GM13976 (cell line): ENCODE results near the gene PGAM2.

ENCODE experiments used
- DNase-seq: peaks from one replicate; pipeline ENCODE4 v3.0.0; 2012; ENCODE audit warnings: low spot score
- in situ Hi-C: fragments of 300-500 bp; cut with MboI; formaldehyde crosslinking; loops from one replicate; pipeline ENCODE4 v1.12.0; 2022; ENCODE audit warnings: low sequenced_read_pairs, mixed read lengths, inconsistent platforms; ENCODE audit not compliant: unreplicated experiment
- TF ChIP-seq, protein P1 (sequence below): IDR thresholded peaks from 2 replicates; pipeline ENCODE4 v1.5.1; 2012; ENCODE audit warnings: borderline replicate concordance, mild to moderate bottlenecking; ENCODE audit not compliant: insufficient read depth; ENCODE audit errors: extremely low read depth, missing control alignments, control extremely low read depth

The PGAM2 gene

DNA sequence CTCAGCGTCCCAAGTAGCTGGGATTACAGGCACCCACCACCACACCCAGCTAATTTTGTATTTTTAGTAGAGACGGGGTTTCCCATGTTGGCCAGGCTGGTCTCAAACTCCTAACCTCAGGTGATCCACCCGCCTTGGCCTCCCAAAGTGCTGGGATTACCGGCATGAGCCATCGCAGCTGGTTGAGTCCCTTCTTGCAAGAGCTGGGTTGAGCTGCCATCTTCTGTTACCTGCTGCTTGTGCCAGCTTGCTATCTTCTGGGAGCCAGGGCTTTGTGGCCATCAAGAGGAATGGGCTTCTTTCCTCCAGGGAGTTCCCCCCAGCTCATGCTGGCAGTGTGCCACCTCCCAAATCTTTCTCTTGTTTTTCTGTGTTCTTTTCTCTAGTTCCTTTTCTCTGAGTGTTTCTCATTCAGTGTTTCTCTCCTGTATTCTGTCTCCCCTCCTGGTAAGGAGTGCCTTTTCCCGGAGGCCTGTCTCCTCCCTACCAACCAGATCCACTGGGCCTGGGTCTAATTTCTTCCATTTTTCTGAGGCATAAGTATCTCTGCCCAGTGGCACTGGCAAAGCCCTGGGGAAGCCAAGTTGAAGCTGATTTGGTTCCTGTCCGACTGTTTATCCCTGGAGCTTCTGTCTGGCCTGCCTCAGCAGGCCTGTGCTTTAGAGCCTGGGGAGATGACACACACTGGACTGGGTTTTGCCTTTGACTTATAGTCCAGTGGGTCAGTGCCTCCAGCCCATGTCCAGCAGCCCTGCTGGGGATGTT lies 17.2 kb downstream of the PGAM2 start:
- no peak for DNase-seq
- in situ Hi-C loops, result no loop called here
- TF ChIP-seq, protein P1, sequence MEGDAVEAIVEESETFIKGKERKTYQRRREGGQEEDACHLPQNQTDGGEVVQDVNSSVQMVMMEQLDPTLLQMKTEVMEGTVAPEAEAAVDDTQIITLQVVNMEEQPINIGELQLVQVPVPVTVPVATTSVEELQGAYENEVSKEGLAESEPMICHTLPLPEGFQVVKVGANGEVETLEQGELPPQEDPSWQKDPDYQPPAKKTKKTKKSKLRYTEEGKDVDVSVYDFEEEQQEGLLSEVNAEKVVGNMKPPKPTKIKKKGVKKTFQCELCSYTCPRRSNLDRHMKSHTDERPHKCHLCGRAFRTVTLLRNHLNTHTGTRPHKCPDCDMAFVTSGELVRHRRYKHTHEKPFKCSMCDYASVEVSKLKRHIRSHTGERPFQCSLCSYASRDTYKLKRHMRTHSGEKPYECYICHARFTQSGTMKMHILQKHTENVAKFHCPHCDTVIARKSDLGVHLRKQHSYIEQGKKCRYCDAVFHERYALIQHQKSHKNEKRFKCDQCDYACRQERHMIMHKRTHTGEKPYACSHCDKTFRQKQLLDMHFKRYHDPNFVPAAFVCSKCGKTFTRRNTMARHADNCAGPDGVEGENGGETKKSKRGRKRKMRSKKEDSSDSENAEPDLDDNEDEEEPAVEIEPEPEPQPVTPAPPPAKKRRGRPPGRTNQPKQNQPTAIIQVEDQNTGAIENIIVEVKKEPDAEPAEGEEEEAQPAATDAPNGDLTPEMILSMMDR, result no peak

DNA sequence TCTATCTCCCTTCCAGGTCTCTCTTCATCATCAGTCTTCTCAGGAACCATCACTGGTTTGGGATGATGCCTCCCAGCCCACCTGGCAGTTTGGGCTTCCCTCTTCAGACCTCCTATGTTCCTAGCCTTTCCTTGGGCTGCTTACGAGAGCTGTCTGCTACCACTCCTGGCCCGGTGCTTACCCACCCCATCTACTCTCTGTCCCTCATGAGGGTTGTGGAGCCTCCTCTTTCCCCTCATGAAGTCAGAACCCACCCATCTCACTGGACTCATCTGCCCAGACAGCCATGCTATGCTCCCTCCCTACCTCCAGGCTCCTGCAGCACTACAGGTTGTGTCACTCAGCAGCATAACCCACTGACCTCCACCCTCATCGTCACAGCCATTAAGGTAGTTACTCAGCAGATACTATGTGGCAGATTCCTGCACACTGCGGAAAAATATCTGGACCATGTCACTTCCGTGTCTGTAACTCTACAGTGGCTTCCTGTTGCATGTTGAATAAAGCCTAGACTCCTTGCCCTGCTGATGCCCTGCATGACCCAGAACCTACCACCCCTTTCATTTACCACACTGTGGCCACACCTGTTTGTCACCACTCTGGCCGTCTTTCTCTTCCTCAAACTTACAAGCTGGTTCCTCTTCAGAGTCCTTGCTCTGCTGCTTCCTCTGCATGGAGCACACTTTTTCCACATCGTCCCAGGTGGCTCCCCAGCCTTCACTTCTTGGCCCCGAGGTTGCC lies 18.9 kb downstream of the PGAM2 start:
- TF ChIP-seq, protein P1, result no peak
- in situ Hi-C loops, result no loop called here
- DNase-seq, result peak; percentile 33

DNA sequence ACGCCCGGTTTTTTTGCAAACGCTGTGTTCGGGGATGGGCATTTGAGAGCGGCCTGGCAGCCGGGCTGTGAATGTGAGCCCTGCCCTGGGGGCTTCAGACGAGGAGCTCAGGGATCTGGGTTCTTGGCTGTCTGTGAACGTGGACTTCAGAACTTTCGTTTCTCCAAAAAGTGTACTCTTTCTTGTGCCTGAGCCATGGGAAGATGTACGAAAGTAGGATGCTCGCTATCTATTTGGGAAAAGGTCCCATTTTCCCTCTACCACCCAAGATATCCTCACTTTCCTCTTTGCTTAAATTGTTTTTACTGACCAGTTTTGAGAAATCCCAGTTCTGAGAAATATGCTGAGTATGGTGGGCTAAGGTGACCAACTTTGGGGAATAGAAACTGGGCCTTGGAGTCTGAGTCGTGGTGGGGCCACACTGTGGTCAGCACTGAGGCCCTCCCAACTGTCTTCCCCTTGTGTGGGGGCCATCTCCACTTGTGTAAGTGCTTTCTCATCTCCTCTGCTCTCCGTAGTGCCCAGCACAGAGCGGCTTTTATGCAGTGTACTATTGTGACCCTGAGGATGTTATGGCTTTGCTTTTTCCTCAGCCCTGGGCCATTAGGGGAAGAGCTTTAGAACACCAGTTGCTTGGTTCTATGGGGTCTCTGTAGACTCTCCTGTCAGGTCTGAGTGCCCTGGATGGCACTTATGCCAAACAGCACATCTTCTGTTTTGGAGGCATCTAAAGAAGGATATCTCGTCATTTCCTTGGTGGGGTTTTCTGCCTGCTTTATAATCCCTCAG lies 19.9 kb downstream of the PGAM2 start:
- in situ Hi-C loops, result no loop called here
- no peak for DNase-seq
- TF ChIP-seq, protein P1, result no peak

DNA sequence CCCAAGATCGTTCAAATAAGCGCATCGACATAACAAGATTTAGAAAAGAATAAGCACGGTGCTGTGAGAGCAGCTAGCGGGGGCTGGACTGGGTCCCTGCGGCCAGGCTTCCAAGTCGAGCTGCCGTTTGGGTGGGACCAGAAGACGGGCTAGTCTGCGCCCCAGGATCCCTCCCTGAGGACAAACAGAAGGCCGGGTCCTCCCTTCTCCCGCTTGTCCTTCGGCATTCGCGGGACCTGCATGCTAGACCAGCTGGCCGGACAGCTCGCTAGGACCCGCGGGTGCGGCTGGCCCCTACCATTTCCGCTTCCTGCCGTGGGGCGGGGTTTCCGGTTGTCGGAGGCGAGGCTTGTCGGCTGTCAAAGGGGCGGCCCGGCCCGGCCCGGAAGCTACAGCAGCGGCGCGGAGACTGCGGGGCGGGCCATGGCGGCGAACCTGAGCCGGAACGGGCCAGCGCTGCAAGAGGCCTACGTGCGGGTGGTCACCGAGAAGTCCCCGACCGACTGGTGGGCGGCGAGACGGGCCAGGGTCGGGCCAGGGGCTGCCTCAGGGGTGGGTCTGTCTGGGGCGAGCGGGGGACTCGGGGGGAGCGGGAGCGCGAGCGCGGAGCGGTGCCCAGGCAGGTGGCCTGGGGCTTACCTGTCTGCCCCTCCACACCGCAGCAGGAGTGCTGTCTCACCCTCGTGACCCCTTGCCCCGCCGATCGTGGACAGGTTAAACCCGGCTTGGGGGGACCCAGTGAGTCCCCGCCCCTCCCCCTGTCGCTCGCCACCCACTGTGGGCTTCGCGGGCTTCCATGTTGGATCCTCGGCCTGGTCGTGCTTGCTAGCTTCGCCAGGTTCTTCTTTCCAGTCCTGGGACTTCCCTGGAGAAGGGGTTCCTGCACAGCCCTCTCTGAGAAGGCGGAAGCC lies 20.8 kb downstream of the PGAM2 start, which contains the start of gene DBNL:
Gene DBNL (plus strand): TSS at position 388 of the 911 bp plus-strand sequence. CDS start 36 bp downstream, at position 424.
- in situ Hi-C loops, result no loop called here
- TF ChIP-seq, protein P1, result no peak

DNA sequence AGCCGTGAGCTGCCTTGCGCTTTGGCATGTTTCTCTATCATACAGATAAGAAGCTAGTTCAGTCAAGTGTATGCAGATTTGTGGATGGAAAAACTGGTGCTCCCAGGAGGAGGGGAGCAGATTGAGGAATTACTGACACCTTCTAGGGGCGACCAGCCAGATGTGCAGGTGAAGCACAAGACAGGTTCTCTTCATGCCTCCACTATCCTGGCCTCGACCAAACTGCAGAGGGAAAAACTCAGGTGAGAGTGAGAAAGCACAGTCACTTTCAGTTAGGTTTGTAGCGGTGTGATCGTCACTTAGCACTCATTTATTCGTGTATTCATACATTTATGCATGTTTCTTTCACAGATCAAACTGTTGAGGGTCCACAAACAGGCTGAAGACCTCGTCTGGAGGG lies 21.5 kb downstream of the PGAM2 start:
- in situ Hi-C loops, result no loop called here
- DNase-seq, result no peak

More for the DNA sequence above, 20.8 kb downstream of the PGAM2 start, which contains the start of gene DBNL:
- peak; percentile 95 for DNase-seq

More for the DNA sequence above, 21.5 kb downstream of the PGAM2 start:
- TF ChIP-seq, protein P1, result no peak
